SKM-1 (cell line): Measurements from ENCODE around the gene TTC33.
"Not testable (repeated sequence)": the region's sequence is repeated elsewhere in the genome, so short reads cannot be mapped to it uniquely, and the experiment has no call there.

ENCODE experiments used
- DNase-seq: peaks from one replicate; lab custom pipeline; 2025; ENCODE audit not compliant: unreplicated experiment; lab: John Stamatoyannopoulos, UW

Gene TTC33

DNA sequence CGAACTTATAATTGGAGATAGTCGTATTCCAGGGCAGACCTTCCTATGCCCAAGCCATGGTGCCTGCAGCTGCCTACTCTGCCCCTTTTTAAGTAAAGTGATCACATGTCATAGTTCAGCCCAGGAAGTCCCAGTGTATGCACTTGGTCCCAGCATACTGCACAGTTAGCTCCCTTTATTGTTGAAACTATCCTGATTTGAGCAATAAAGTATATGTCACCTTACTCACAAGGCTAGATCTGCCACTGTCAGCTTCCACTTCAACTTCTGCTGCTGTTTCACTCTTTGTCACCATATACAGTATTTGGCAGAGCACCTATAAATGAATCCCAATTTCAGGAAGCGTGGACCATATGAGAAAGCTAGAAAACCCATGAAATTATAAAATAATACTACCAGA lies 179.8 kb downstream of the TTC33 start:
- no peak for DNase-seq

DNA sequence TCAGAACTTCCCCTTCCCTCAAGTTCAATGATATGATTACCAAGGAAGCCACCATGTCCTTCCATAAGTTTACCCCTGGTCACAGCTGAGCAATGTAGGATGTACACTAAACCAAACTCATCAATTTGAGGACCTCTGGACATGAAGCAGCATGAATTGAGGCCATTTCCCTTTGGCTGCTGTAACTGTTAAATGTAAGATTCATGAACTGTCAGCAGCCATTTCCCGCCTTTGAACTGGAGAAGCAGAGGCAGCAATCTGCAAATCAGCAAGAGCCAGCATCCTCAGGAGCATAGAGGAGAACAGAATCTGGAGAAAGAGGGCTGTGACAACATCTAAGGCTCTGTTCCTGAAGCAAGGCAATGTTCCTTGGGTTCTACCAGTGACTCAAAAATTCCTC lies 180.3 kb downstream of the TTC33 start:
- DNase-seq, result no peak

DNA sequence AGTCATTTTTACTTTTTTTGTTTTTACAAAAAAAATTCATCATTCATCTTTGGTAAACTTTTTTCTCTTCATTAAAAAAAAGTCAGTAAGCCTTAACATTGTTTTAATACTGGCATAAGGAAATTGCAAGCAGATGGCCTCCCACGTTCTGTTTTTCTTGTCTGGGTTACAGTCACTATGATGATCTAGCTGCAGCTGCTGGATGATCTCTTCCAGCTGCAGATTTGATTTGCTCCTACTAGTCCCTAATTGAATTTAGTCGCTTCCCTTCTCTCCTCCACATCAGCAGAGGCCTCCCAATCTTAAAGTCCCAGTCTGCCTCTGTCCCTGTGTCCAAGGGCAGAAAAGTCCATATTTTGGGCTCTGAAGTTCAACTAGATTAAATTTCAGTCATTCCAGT lies 182.8 kb downstream of the TTC33 start:
- no peak for DNase-seq

DNA sequence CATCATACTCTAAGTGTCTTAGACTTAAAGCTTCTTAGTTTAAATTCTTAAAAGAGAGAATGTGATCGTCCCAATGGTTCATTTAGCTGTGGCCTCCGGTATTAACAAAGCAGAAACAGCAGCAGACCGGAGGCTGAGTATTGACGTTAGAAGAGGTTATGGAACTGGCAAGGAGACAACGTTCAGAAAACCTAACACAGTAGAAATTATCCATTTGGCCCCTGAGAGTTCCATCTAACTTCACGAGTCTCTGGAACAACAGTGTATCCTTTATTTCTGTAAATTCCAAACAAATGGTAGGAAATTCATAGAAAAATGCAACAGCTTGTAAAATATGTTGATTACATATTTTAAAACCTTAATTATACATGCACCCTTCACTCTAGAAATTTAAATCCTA lies 183.4 kb downstream of the TTC33 start:
- DNase-seq, result no peak

DNA sequence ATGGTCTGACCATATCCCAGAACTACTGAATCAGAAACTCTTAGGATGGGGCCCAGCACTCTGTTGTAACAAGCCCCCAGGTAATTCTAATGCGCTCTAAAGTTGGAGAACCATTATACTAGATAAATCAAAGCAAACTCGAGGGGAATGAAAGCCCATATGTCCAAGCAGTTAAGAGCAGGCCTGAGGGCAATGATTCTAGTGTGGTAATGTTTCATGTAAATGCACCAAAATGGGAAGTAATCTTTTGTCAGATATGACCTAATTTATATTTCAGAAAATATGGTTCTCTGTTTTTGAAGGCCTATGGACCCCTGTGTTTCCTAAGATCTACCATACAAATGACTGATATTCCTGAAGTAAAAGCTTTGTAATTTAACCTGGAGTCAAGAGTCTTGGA lies 184.0 kb downstream of the TTC33 start:
- no peak for DNase-seq

DNA sequence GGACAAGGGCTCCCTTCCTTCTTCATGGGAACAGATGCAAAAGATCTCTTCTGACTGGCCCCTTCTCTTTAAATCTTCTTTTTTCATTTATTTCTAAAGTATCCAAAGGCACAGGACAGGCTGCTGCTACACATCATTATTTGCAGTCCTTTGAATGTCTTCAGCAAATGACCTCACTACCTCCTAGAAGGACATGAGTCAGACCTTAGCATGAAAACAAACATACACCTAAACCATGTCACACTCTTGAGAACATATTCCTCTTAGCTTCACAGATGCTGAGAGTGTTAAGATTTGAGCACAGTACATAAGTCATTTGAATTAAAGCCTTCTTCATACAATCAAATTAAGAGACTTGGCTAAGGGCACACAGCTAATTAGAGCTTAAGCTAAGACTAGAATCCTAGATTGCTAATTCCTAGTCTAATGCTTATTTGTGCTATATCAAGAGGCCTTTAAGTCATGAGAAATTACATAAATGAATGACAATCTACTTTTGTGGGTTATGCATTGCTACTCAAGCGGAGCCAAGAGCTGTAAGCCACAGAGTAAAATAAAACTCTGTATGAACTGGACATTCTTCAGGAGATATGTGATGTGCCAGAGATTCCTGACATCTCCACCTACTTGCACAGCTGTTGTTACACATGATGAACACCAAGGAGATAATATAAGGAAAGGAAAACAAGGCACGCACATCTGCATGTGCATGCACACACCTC lies 185.2 kb downstream of the TTC33 start:
- no peak for DNase-seq

DNA sequence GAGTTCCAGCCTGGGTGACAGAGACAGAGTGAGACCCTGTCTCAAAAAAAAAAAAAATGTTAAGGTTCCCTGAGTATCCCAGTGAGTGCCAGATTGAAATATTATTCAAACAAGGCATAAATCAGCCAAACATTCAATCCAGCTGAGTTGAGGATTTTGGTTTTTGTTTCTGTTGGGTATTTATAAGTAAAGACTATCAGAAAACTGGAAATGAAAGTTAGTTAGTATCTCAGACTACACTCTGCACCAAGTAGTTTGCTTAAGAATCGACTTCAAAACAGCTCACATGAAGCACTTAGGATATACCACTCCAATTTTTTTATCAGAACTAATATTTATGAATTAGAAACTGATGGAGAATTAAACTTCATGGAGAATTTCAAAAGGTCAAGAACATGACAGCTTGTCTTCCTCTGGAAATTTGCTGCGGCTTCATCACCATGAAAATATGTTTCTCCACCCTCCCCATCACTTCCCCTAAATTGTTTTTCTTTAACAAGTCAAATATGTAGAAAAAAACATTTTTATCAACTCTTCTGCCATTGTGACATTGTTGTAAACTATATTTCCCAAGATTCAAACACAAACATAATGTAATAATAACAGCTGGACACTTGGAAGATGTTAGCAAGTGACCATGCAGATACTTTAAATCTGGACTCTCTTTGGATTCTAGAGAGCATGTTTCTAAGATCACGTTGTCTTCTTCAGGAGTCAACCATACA lies 186.1 kb downstream of the TTC33 start:
- no peak for DNase-seq

DNA sequence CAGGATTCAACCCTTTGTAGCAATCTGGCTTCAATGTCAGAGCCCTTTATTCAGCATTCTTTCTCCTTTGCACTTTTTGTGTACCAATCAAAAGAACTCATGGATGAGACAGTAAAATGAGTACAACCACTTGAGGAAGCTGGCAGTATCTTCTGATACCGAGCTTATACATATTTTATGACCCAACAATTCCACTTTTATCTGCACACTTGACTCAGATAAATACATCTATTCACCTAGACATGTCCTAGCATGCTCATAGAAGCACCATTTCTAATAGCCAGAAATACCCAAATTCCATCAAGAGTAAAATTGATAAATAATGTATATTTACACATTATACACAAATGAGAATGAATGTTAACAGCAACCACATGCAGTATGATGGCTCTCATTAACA lies 187.2 kb downstream of the TTC33 start:
- no peak for DNase-seq

DNA sequence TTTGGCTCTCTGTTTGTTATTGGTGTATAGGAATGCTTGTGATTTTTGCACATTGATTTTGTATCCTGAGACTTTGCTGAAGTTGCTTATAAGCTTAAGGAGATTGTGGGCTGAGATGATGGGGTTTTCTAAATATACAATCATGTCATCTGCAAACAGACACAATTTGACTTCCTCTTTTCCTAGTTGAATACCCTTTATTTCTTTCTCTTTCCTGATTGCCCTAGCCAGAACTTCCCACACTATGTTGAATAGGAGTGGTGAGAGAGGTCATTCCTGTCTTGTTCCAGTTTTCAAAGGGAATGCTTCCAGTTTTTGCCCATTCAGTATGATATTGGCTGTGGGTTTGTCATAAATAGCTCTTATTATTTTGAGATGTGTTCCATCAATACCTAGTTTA lies 192.6 kb downstream of the TTC33 start:
- not testable (repeated sequence) for DNase-seq

DNA sequence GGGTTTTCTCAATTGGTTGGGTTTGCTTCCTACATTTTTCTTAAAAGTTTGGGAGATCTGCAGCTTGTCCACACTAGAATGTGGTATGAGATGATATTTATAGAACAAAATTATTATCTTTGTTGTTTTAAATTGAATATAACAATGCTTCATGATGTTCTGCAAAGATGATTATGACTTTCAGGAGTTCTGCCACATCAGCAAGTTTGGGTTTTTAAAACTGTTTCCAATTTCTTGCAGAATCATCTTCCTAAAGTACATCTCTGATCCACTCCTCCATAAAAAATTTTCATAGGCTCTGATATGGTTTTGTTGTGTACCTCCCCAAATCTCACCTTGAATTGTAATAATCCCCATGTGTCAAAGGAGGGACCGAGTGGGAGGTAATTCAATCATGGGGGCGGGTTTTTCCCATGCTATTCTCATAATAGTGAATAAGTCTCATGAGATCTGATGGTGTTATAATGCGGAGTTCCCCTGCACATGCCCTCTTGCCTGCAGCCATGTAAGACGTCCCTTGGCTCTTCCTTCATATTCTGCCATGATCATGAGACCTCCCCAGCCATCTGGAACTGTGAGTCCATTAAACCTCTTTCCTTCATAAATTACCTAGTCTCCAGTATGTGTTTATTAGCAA lies 195.2 kb downstream of the TTC33 start:
- DNase-seq, result no peak

DNA sequence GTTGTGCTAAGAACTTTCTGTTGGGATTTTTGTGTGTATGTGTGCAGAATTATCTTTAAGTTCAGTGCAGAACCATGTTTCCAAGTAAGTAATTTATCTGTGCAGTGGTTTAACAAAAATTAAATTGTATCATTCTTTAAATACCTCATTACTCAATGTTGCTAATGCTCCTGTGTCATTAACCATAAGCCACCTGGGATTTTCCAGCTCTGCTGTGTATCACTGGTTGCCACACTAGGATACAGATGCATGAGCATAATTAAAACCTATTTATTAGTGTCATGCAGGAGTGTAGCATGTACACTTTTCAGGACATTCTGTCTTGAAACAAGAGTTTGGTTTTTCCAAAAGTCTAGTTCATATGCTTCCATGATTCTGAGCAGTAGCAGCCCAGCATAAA lies 196.5 kb downstream of the TTC33 start:
- no peak for DNase-seq

DNA sequence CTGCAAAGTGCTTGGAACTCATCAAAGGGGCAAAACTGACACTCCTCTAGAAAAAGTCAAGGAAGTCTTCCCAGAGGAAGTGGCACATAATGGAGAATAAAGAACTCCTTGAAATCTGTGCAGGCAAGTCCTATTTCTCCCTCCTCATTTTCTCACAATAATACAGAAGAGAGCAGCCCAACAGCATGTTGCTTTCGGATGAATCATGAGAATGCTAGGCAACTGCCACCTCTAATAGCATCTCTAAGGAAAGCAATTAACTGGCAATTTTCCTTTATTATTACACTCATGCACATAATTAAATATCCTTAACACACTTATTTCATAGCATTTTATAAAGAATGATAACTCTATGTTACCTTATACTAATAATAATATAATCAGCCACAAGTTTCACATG lies 198.3 kb downstream of the TTC33 start:
- no peak for DNase-seq

DNA sequence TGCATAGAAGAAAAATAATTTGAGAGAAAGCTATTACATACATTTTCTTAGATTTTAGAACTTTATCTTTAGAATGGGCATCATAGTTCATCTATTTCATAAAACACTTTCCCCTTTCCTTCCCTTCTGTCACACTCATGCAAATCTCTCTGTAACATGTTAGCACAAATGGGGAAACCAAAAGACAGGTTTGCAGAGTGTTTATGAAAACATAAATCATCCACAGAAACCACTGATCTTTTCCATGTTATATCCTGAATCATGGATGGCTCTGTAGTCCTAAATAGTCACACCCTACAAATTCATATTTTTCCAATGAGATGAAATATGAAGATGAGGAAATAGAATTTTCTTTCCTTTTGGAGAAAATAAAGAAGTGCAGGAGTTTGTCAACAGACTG lies 198.9 kb downstream of the TTC33 start:
- no peak for DNase-seq

DNA sequence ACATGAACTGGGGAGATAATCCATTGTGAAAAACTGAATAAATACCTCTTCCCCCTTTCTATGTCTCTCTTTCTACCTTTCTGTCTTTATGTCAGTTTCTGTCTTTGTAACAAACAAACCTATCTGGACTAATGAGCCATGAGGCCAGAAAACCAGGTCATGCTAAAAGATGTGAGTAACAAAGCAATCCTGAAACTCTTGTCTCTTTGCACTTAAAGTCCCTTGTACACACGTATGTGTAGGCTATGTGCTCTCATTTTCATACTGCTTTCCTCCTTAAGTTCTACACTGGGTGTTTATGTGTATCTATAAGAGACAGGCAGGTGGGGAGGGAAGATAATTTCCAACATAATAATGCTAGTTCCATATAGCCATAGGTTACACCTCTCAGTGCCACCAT lies 199.9 kb downstream of the TTC33 start:
- DNase-seq, result no peak

DNA sequence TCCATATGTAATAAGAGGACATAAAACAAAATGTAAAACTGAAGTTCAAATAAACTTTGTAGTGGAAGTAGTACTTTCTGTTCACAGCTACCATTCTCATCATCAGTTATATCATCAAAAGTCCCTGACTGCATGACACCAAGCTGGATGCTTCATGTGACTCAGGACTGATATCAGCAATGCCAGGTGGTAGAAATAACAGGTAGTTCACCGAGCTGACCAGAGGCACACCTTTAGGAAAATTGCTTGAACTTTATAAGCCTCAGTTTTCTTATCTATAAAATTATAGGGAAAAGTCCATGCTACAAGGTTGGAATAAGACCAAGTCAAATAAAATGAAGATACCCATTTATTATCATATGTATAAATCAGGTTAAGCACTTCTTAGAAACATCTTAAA lies 200.9 kb downstream of the TTC33 start:
- DNase-seq, result no peak

DNA sequence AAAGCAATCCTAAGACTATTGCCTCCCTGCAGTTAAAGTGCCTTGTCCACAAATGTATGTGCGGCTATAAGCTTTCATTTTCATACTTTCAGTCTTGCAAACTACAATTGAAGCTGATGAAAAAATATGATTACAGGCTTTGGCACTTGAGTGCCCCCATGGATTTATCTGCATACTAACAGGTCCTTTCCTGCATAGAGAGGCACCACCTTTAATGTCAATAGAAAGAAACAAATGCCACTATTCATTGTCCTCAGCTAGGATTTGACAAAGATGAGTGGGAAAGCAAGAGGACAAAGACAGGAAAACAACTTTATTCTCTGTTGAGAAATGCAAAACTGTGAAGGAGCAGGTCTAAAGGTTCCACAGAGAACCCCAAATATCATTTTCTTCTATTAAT lies 201.7 kb downstream of the TTC33 start:
- no peak for DNase-seq

DNA sequence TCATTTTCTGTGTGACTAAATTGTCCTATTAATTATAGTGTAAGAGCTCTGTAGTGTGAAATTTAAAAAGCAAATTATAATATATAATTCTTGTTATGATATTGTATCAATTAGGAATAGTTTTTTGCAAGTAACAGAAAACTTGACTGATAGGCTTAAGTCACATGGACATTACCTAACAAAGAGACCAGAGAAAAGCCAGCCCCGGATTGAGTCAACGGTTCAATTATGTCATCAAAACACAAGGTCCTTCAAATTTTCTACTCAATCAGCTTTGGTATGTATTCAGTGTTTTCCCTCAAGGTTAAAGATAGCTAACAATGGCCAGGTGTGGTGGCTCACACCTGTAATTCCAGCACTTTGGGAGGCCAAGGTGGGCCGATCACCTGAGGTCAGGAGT lies 202.8 kb downstream of the TTC33 start:
- DNase-seq, result no peak

DNA sequence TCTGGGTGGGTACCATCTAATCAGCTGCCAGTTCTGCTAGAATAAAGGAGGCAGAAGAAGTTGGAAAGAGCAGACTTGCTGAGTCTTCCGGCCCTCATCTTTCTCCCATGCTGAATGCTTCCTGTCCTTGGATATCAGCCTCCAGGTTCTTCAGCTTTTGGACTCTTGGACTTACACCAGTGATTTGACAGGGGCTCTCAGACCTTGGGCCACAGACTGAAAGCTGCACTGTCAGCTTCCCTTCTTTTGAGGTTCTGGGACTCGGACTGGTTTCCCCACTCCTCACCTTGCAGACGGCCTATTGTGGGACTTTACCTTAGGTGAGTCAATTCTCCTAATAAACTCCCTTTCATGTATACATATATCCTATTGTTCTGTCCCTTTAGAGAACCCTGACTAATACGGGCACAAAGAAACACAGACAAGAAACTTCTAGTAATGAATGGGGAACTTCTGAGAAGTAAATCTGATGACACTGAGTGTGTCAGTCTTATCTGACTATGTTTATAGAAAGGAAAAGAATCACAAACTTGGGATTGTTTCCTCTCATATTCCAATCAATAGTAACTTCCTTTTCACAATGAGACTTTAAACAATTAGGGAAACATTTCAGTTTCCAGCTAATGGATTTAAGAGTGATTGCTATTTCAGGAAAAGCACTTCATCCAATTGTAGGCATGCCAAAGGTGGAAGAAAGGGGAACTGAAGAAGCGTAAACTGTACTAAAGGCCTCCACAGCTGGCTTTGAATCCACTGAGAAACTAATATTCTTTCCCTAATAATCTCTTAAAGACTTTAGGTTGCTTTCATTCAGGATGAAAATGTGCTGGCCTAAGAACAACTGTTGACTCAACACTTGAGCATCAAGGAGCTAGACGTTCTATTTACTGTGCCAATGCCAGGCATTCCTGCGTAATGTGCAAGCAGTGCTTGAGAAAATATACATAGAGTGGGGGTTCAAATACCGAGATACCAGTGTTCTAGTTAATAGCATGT lies 204.0 kb downstream of the TTC33 start:
- DNase-seq, result no peak

DNA sequence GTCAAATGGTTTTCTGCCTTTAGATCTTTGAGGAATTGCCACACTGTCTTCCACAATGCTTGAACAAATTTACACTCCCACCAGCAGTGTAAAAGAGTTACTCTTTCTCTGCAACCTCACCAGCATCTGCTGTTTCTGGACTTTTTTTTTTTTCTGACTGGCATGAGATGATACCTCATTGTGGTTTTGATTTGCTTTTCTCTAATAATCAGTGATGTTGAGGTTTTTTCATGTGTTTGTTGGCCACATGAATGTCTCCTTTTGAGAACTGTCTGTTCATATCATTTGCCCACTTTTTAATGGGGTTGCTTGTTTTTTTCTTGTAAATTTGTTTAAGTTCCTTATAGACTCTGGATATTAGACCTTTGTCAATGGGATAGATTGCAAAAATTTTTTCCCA lies 205.3 kb downstream of the TTC33 start:
- no peak for DNase-seq

DNA sequence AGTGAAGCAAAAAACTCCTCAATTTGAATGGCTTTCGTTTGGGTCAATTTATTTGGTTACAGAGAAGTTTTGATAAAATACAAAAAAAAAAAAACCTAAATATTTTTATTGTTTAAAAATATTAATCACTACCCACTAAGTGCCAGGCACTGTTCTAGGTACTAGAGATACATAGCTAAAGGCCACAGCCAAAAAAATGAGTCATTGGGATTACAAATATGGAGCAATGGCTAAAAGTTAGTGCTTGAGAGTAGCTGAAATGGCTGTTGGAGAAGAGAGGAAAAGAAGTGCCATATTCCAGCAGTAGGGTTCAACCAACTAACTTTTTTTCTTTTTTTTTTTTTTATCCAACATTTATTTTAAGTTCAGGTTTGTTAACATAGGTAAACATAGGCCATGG lies 206.1 kb downstream of the TTC33 start:
- DNase-seq, result no peak

DNA sequence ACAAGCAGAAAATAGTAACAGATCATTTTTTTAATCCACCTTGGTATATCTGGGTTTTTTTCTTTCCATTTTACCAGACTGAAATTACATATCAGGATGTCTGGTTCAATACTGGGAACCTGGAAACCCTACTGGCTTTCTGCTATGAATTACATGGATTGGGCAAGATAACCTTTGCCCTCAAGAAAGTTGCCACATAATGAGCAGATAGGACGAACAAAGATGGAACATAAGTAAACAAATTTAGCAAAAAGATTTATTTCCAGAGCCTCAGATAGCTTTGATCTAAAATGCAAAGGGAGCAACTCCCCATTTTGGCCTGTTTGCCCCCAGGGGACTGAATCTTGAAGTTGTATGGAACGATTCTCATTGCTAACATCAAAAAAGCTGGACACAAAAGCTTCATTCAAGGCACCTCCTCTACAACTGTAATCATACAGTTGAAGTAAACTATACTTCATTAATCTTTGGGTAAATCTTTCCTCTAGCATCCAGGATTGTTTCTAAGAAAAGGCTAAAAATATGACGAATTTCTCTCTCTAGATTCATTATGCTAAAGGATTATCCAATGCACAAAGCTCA lies 207.7 kb downstream of the TTC33 start:
- no peak for DNase-seq
